Activated T-helper 1 cell treated with anti-CD3 and anti-CD28 coated beads, Interleukin-2, amount 50 U/mL, for 16 hours (primary cell): ENCODE data around the gene MRPS35.
A peak's percentile ranks its signal among the peaks of the same experiment; 100 is the strongest.

Source experiments
- DNase-seq, 2 donors: peaks; one replicate each; pipeline ENCODE4 v3.0.0-alpha.2; 2020; ENCODE audit warnings: low read depth in 1 of 2, low spot score in 1 of 2

The MRPS35 gene

DNA sequence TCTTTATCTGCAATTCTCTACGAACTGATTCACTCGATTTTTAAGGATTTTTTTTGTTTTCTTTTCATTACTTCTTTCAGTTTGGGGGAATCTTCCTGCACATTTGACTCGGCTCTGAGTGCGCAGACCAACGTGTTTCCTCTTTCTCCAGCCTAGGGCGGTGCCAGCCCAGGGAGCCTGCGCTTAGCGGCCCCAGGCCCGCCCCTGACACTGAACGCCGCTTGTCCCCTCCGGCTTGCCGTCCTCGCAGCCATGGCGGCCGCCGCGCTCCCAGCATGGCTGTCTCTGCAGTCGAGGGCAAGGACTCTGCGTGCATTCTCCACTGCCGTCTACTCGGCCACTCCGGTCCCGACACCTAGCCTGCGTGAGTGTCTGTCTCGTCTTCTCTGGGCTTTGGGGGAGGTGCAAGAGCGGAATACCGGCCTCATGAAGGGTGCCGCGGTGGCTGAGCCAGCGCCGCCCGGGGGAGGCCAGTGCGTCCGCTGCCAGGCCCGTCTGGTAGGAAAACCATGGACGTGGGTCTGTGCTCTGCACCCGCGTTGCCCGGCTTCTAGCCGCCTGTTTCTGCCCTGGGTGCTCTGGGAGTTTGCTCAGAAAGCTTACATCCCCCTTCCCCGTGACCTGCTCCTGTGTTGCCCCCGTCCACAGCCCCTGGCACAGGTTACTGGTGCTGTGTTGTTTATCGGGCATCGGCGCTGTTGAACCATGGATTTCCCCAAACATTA is at the start of gene MRPS35:
MRPS35 (plus strand) TSS at position 241 of the 725 bp plus-strand sequence; CDS start at position 253, 12 bp downstream.
- peak; percentile 81 for DNase-seq

DNA sequence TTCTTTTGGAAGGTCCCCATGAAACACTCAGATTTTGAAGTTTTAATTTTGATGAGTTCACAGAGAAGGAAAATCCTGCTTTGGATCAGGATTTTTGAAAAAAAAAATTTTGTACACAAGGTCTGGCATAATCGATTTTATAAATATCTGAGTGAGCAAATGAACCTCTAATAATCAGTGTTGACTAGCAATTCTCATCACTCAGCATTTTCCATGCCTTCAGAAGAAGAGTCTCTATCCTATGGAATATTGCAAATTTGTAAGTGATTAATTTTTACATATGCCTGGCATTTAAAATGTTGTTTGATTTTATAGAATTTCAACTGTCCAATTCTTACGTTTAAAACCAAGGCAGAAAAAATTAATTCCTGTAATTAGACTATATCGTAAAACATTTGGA is 44.9 kb upstream of the MRPS35 start:
- DNase-seq = no peak

DNA sequence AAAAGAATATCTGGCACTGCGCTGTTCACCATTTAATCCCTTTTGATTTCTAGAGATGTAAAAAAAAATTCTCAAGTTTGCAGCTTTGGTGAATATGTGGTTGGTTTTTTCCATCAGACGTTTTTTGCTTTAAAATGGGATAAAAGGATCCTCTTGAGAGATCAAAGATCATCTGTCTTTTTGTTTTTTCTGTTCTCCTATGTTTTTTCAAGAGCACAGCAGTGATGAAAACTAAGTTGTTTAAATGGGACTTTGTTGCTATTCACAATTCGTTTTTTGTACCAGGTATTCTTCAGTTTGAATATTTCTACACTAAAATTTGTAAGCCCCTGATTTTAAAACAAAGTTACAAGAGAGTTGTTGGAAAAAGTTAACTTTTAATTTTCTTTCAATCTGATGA is 44.1 kb upstream of the MRPS35 start:
- no peak for DNase-seq

DNA sequence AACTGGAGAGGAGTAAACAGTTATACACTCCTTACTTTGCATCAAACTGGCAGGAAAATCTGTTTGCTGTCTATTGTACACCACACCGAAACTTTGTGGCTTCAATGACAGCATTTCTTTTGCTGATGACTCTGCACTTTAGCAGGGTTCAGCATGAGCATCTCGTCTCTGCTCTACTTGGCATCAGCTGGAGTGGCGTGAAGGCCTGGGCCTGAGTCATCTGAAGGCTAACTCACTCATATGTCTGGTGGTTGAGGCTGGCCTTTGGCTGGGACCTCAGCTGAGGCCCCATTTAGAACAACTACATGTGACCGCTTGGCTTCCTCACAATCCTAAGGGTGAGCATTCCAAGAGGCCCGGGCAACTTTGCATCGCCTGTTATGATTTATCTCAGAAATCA is 43.1 kb upstream of the MRPS35 start:
- DNase-seq = no peak

DNA sequence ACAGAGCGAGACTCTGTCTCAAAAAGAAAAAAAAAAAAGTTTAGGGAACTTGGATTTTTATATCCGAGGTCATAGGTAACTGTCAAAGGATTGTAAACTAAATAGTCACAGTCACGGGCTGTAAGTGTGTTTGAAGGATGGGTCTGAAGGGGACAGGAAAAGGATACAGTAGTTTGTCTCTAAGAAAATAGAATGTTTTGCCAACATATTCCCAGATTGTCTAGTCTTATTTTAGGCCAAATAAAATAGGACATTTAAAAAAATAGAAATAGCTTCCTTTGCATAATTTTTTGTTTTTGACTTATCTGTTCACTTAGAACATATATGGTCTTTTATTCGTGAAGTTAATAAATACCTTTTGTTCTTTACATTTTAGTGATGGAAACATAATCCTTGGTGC is 38.6 kb upstream of the MRPS35 start:
- DNase-seq = no peak

DNA sequence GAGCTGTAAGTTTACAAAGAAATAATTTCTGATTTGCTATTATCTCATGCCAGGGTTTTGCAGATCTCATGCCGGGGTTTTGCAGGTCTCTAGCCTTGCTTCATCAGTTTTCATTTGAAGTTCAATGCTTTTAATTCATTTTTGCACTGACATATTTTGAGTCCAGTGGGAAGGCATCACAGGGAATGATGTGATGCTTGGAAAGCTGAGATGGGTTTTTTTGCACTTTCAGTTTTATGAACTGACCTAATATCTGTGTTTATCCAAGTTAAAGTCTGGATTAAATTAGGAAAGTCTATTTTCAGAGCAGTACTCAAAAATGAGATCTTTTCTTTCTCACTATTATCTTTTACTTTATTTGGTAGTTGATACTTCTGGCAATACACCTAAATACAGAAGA is 38.0 kb upstream of the MRPS35 start:
- no peak for DNase-seq

DNA sequence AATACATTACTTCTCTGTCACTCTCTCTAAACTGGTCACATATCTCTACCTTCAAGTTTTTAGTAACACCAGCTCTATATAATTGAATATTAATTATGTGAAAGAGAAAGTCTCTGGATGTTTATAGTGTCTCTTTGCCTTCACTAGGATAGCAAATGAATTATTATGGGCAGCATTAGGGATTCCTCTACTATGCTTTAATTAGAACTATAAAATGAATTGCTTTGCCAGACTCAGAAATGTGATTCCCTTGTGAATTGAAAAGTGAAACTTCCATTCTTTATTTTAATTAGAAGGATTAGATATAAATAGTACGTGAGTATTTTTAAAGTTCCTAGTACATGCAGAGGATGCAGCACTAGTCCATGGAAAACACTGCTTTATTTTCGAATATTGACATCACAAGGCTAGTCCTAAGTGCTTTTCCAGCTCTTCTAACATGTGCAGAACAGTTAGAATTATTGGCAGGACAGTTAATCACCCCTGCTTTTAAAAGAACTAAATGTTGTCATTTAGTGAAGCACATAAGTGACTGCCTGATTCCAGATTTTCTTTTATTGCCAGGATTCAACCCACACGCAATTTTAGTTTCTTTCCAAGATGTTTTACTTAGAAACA is 37.4 kb upstream of the MRPS35 start:
- DNase-seq = no peak

DNA sequence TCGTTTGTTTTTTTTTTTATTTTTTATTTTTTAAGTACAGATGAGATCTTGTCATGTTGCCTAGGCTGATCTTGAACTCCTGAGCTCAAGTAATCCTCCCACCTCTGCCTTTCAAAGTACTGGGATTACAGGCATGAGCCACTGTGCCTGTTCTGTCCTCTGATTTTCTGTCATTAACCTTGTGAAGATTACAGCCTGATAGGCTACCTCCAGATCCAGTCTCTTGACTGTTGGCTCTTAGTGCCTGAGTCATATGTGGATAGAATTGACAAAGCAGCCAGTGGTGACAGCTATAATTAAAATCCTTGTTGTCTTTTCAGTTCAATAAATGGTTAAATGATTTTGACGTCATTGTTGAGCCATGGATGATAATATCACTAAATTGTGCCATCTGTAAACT is 35.6 kb upstream of the MRPS35 start:
- DNase-seq = no peak

DNA sequence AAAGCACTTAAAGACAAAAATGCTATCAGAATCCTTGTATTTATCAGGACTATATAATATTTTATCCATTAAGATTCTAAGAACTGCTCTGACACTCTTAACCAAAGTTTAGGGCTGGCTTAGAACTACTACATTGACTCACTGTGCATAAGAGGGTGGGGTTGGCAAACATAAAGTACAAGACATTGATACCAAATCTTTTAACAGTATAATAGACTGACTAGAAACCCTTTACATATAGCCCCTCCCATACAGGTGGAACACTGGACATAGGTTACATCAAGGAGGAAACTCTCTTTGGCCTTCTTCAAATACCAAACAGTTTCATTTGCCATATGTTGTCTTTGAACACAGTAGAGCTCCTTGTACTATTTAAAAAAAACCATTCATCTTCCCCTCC is 30.0 kb upstream of the MRPS35 start:
- DNase-seq = no peak

DNA sequence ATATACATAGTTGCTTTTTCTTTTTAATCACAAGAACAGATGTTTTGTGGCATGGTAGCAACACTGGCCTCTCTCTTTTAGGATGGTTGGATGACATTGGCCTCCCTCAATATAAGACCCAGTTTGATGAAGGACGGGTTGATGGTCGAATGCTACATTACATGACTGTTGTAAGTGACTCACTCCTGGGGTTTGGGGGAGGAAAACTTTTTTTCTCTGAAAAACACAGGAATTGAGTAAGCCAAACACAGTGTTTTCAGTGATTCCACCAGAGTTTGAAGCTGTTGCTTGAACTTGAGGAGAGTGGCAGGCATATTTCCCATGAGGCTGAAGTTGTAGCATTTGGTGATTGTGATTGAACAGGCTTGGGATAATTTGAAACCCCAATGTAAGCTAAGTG is 28.1 kb upstream of the MRPS35 start:
- no peak for DNase-seq

DNA sequence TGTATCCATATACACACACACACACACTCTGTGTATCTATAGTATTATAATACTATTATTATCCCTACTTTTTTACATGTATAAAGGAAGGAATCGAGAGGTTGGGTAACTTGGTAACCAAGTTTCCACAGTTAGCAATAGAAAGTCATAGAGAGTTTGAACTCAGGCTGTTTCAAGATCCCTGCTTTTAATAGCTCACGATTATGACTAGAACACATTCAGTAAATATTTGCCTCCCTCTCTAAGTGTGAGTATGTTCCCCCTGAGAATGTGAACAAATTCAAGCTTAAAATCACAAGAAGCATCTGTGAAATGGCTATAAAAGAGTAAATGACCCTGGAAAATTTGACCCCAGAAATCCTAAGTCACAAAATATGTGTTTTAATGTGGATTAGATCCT is 25.4 kb upstream of the MRPS35 start:
- no peak for DNase-seq

DNA sequence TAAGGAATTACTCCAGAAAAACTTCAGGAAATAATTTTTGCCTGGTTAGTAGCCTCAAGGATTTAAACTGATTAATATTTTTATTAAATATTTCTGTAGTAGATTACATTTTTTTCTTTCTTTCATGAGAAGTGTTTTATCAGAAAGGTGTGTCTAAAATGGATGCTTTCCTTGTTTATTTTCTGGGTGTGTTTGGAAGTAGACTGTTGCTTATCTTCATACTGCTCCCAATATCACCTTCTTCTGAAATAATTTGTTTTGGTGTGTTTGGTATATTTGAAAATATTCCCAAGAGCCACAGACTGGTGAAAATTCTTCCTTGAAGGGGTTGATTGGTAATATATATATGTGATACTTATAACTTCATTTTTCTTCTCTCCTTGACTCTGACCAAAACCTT is 24.5 kb upstream of the MRPS35 start:
- DNase-seq = no peak

DNA sequence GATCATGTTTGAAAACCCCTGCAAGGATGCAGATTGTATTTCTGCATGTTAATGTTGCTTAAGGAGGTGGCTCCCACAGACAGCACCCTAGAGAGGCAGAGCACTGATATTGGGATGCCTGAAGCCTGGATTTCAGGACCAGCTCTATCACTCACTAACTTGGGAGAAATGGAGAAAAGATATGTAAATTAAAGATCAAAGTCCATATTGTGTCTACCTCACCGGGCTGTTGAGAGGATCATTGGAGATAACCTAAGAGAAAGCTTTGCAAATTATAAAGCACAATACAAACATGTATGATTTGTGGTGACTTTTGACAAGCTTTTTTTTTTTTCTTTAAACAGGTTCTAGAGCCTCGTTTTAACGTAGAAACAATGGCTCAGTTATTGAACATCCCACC is 22.0 kb upstream of the MRPS35 start:
- DNase-seq = no peak

DNA sequence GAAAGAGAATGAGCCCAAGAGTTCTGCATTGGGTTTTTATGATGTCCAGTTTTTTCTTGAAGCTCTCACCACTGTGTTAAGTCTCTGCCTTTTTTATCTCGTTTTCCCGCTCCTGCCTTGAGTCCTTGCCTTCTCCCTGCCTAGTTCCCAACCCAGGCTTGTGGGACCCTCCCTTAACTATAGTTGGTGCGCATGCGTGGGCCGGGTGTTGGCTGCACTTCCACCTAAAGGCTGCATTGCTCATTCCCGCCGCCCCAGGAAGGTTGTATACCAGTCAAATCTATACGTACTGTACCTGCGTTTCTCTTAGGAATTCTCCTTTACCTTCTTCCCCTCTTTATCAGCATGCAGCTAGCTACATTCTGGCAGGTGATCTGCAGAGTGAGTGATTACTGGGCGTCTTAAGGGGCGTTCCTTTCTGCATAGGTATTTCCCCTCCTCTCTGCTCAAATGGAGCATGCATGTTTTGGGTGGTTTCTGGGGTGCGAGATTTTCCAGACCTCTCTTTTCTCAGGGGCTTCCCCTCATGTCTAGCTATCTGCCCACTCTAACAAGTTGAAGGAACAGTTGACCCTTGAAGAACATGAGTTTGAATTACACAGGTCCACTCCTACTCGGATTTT is 21.0 kb upstream of the MRPS35 start:
- no peak for DNase-seq

DNA sequence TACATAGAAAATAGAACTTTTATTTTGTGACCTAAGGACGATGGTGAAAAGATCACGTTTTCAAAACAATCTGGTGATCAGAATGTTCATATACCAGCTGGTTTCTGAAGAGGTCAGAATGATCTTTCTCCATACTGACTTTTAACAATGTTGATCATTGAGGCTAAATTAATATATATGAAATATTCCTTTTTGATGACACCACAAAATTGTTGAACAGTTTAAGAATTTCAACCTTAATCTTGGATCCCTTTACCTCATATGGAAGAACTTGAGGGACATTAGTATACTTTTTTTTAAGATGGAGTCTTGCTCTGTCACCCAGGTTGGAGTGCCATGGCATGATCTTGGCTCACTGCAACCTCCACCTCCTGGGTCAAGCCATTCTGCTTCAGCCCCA is 17.2 kb upstream of the MRPS35 start:
- no peak for DNase-seq

DNA sequence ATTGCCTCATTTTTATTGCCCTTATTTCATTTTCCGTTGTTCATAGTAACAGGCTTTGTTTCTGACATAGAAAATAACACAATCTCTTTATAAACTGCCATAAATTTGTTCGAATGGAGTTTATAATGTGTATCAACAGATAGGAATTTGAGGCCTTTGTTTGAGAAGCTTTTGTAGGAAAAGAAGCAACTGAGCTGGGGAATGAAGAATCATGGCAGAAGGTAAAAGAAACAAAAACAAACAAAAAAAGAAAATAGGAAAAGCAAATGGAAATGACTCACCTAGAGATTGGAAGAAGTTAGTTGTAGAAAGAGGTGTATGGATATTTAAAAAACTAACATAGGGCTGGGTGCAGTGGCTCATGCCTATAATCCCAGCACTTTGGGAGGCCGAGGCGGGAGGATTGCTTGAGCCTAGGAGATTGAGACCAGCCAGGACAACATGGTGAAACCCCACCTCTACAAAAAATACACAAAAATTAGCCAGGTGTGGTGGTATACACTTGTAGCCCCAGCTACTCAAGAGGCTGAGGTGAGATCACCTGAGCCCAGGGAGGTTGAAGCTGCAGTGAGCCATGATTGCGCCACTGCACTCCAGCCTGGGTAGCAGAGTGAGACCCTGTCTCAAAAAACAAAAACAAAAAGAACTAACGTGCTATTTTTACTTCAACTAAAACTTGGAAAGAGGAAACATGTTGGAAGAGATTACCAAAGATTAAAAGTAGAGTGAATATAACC is 14.9 kb upstream of the MRPS35 start:
- no peak for DNase-seq

DNA sequence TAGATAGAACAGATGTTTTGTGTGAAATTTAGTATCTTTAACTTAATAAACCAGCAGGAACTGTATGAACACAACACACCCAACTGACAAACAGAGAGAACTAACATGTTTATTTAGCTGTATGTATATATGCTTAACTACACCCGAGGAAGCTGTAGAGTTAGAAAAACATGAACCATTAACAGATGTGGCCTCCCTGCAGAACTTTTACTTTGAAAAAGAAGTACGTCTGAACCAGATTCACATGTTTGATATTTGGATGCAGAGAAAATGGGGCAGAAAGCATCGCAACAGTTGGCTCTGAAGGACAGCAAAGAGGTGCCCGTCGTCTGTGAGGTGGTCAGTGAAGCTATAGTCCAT is 14.4 kb upstream of the MRPS35 start, which contains the start of gene REP15:
REP15 (plus strand) TSS at position 155 of the 360 bp plus-strand sequence; CDS start at position 271, 116 bp downstream.
- no peak for DNase-seq

DNA sequence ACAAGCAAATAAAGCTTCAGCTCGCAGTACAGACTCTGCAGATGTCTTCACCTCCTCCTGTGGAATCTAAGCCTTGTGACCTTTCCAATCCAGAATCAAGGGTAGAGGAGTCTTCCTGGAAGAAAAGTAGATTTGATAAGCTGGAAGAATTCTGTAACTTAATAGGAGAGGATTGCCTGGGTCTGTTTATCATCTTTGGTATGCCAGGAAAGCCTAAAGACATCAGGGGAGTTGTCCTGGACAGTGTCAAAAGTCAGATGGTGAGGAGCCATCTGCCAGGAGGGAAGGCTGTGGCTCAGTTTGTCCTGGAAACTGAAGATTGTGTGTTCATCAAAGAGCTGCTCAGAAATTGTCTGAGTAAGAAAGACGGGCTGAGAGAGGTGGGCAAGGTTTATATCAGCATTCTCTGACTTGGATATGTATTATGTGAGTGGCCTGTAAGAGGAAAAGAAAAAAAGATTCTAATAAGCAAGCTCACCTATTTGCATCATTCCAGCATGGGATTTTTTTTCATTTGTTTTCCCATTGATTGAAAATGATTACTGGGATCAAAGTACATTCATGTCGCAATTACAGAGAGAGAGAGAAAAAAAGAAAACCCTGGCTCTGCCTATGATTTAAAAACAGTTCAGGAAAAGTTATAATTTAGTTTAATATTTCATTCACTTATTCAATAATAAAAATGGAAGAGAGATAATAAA is 13.6 kb upstream of the MRPS35 start:
- DNase-seq = no peak

DNA sequence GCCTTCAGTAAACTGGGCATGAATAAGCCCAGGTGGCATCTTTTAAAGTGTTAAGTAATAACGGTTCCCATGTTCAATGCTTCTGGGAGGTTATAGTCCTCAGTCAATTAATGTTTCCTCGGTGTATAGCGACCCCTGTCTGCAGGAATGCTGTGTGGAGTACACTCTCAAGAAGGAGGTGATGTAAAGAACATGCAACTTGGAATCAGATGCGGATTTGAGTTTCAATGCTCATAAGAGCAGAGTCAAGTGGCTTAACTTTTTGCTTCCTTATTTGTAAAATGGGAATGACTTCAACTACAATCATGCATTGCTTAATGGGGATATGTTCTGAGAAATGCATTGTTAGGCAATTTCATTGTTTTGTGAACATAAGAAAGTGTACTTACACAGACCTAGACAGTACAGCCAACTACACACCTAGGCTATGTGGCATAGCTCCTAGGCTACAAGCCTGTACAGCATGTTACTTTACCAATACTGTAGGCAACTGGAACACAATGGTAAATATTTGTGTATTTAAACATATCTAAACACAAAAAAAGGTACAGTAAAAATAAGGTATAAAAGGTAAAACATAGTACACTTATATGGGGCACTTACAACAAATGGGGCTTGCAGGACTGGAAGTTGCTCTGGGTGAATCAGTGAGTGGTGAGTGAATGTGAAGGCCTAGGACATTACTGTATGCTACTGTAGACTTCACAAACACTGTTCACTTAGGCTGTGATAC is 6.7 kb upstream of the MRPS35 start:
- peak; percentile 23 to 36 for DNase-seq

DNA sequence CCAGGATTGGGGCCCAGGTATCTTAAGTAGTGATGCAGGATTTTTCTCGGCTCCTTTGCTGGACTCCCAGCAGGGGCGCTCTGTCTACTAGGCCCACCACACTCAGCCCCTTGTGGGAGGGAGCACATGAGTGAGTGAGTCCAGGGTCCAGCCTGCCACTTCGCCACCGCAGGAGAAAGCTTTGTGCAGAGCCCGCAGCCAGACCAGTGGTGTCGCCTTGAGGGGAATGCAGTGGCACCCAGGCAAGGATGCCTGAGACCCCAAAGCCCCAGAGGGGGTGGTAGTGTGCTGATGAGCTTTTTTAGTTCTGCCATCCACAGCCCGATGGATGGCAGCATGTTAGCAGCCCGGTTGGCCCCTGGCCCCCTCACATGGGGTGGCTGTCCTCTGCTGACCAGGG is 5.4 kb upstream of the MRPS35 start:
- DNase-seq = no peak

DNA sequence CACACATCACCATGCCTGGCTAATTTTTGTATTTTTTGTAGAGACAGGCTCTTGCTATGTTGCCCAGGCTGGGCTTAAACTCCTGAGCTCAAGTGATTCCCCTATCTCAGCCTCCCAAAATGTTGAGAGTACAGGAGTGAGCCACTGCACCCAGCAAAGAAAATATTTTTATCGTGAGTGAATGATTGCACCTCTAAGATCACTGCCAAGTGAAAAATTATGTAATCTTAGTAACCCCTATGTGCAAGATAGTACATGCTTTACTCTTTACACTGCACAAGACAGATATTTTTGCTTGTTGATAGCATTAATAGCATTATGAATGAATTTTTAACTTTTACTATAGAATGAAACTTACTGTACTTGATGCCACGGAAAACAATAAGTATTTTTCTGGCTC is 3.4 kb upstream of the MRPS35 start:
- DNase-seq = no peak
